Uterus (tissue), 4 donors: ENCODE measurements around the gene NISCH. TPM values are rescaled to one million over a fixed set of nuclear protein-coding genes. Genes with fewer than 3 reads are reported as not detected.

ENCODE experiments used
- DNase-seq, 2 donors: peaks; one replicate each; pipeline ENCODE4 v3.0.0-alpha.2; 2019 to 2020
- H3K27ac ChIP-seq, 2 donors: fragments of 200-600 bp; sonication (generic); 1 replicate in 1 of 2; 2 replicates in 1 of 2; pipeline ENCODE4 v1.5.1; 2016 to 2018
- H3K27me3 ChIP-seq, 2 donors: fragments of 200-600 bp; sonication (generic); one replicate each; pipeline ENCODE4 v1.5.1; 2018 to 2019; ENCODE audit warnings: control low read depth in 1 of 2
- H3K36me3 ChIP-seq, 2 donors: fragments of 200-600 bp; sonication (generic); one replicate each; pipeline ENCODE4 v1.5.1; 2019; ENCODE audit warnings: control low read depth in 1 of 2
- H3K4me1 ChIP-seq, 2 donors: fragments of 200-600 bp; sonication (generic); one replicate each; pipeline ENCODE4 v1.5.1; 2018 to 2019; ENCODE audit warnings: control low read depth in 1 of 2
- H3K4me3 ChIP-seq, 2 donors: fragments of 200-600 bp; sonication (generic); 1 replicate in 1 of 2; 2 replicates in 1 of 2; pipeline ENCODE4 v1.5.1; 2018 to 2019; ENCODE audit warnings: mild to moderate bottlenecking in 1 of 2
- H3K9me3 ChIP-seq, 2 donors: fragments of 200-600 bp; sonication (generic); one replicate each; pipeline ENCODE4 v1.5.1; 2019; ENCODE audit warnings: control low read depth in 1 of 2
- CTCF ChIP-seq, 4 experiments: fragments of 200-600 bp in 2 of 4; fragments of 450-650 bp in 2 of 4; sonication (generic) in 2 of 4; IDR thresholded peaks; one replicate each; pipeline ENCODE4 v1.5.1; 2016 to 2019; ENCODE audit warnings: antibody characterized with exemption in 4 of 4, mild to moderate bottlenecking in 2 of 4, moderate library complexity in 1 of 4
- POLR2A ChIP-seq, 2 donors: fragments of 450-650 bp; IDR thresholded peaks; one replicate each; pipeline ENCODE4 v1.6.1; 2016; ENCODE audit warnings: antibody characterized with exemption in 2 of 2, mild to moderate bottlenecking in 1 of 2, moderate library complexity in 1 of 2
- intact Hi-C: fragments of 100-400 bp; cut with DNase I; formaldehyde crosslinking; loops from one replicate; pipeline ENCODE4 v1.15.1; 2023; ENCODE audit warnings: low total_unique reads
- total RNA-seq, 4 donors: library from RNA; depleted of rRNA in 3 of 4; stranded (reverse); fragments of >200 nt in 3 of 4; gene quantifications; one replicate each; pipeline versions ENCODE4 v1.1.0 to v1.2.4, GENCODE V29; 2014 to 2023
- donor health status: DM: yes; HTN: yes; CAD: no.

NISCH gene
- total RNA-seq, 4 donors from 2014 or later = 50.0 to 157 (median 114) TPM

DNA sequence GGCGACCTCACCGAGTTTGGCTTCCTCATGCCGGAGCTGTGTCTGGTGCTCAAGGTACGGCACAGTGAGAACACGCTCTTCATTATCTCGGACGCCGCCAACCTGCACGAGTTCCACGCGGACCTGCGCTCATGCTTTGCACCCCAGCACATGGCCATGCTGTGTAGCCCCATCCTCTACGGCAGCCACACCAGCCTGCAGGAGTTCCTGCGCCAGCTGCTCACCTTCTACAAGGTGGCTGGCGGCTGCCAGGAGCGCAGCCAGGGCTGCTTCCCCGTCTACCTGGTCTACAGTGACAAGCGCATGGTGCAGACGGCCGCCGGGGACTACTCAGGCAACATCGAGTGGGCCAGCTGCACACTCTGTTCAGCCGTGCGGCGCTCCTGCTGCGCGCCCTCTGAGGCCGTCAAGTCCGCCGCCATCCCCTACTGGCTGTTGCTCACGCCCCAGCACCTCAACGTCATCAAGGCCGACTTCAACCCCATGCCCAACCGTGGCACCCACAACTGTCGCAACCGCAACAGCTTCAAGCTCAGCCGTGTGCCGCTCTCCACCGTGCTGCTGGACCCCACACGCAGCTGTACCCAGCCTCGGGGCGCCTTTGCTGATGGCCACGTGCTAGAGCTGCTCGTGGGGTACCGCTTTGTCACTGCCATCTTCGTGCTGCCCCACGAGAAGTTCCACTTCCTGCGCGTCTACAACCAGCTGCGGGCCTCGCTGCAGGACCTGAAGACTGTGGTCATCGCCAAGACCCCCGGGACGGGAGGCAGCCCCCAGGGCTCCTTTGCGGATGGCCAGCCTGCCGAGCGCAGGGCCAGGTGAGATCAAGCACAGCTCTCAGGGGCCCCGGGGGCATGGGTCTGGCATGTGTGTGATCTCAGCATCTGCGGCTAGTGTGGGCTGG, 32.6 kb downstream of the NISCH start:
- intact Hi-C loops = no loop called here
- Histone ChIP-seq H3K4me1 (peaks cover 0 to 7% of the 10 kb centered on the region in 2 donors), H3K27me3 (no peaks in the 10 kb centered on the region), H3K9me3 (no peaks in the 10 kb centered on the region), H3K27ac (no peak overlapping the region), H3K4me3 (no peak overlapping the region), H3K36me3 (no peaks in the 10 kb centered on the region)
- no peak for DNase-seq
- no peak for TF ChIP-seq POLR2A (IDR thresholded peaks at IDR 0.05)
- TF ChIP-seq CTCF (IDR thresholded peaks at IDR 0.05) = no peak

- Histone ChIP-seq H3K9me3 (no peaks in the 10 kb centered on the region), H3K27ac (no peak overlapping the region), H3K4me3 (no peak overlapping the region), H3K27me3 (no peaks in the 10 kb centered on the region), H3K36me3 (no peaks in the 10 kb centered on the region), H3K4me1 (peaks cover 0 to under 1% of the 10 kb centered on the region in 2 donors)
- intact Hi-C loops = no loop called here
- TF ChIP-seq CTCF (IDR thresholded peaks at IDR 0.05) = no peak
- no peak for TF ChIP-seq POLR2A (IDR thresholded peaks at IDR 0.05)
- no peak for DNase-seq
Observed at GRCh38 chr3:52488746-52489145, 33.3 kb downstream of the NISCH start.

DNA sequence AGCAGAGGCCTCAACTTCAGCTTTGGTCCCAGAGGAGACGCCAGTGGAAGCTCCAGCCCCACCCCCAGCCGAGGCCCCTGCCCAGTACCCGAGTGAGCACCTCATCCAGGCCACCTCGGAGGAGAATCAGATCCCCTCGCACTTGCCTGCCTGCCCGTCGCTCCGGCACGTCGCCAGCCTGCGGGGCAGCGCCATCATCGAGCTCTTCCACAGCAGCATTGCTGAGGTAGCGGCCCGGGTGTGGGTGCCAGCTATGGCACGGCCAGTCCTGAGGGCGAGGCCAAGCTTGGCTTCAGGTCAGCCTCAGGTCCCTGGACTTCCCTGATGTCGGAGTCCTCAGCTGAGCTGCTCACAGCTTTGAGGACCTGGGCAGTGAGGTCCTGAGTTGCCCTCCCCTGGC, 34.0 kb downstream of the NISCH start:
- Histone ChIP-seq H3K36me3 (no peaks in the 10 kb centered on the region), H3K27ac (no peak overlapping the region), H3K4me3 (no peak overlapping the region), H3K4me1 (no peaks in the 10 kb centered on the region), H3K9me3 (no peaks in the 10 kb centered on the region), H3K27me3 (no peaks in the 10 kb centered on the region)
- no peak for DNase-seq
- intact Hi-C loops = no loop called here
- TF ChIP-seq CTCF (IDR thresholded peaks at IDR 0.05) (no peak), POLR2A (IDR thresholded peaks at IDR 0.05) (no peak)

DNA sequence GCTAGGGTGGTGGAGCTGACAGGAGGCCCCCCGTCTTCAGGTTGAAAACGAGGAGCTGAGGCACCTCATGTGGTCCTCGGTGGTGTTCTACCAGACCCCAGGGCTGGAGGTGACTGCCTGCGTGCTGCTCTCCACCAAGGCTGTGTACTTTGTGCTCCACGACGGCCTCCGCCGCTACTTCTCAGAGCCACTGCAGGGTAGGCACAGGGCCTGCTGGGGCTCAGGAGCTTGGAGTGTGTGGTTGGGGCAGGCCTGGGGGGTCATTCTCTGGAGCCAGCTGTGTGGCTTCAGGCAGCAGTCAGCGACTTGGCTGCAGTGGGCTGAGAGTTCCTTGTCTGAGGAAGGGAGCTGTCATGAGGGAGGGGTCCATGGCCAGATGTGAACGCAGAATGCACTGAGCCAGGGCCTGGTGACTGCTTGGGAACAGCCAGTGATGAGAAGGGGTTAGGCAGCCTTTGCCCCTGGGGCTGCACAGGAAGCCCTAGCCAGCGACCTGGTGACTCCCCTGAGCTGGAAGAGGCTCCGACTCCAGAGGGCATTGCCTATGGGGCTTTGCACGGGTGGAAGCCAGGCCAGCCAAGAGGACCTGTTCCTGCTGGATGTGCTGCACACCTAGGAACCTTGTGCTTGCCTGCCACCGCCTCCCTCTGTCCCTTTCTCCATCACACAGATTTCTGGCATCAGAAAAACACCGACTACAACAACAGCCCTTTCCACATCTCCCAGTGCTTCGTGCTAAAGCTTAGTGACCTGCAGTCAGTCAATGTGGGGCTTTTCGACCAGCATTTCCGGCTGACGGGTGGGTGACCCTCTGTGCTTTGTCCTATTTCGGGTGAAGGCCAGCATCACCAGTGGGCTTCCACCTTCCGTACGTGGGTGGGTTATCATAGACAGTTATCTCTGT, 34.9 kb downstream of the NISCH start:
- H3K4me3 ChIP-seq = no peak overlapping the region
- H3K9me3 ChIP-seq = no peaks in the 10 kb centered on the region
- DNase-seq = no peak
- no peaks in the 10 kb centered on the region for H3K36me3 ChIP-seq
- peak overlapping the region in 1 of 2 donors; percentile 43 for H3K27ac ChIP-seq
- H3K4me1 ChIP-seq = no peaks in the 10 kb centered on the region
- no peaks in the 10 kb centered on the region for H3K27me3 ChIP-seq
- TF ChIP-seq CTCF (IDR thresholded peaks at IDR 0.05) = no peak
- TF ChIP-seq POLR2A (IDR thresholded peaks at IDR 0.05) = no peak
- intact Hi-C loops = no loop called here
